GM21515 (cell line): Measurements from ENCODE around the gene DDX55.
"Not testable (repeated sequence)": the region's sequence is repeated elsewhere in the genome, so short reads cannot be mapped to it uniquely, and the experiment has no call there.

ENCODE experiments used
- ATAC-seq: cut with Tn5 transposase; IDR thresholded peaks from one replicate; pipeline ENCODE4 v1.9.1; 2021; ENCODE audit not compliant: unreplicated experiment

DDX55 gene, protein sequence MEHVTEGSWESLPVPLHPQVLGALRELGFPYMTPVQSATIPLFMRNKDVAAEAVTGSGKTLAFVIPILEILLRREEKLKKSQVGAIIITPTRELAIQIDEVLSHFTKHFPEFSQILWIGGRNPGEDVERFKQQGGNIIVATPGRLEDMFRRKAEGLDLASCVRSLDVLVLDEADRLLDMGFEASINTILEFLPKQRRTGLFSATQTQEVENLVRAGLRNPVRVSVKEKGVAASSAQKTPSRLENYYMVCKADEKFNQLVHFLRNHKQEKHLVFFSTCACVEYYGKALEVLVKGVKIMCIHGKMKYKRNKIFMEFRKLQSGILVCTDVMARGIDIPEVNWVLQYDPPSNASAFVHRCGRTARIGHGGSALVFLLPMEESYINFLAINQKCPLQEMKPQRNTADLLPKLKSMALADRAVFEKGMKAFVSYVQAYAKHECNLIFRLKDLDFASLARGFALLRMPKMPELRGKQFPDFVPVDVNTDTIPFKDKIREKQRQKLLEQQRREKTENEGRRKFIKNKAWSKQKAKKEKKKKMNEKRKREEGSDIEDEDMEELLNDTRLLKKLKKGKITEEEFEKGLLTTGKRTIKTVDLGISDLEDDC

DNA sequence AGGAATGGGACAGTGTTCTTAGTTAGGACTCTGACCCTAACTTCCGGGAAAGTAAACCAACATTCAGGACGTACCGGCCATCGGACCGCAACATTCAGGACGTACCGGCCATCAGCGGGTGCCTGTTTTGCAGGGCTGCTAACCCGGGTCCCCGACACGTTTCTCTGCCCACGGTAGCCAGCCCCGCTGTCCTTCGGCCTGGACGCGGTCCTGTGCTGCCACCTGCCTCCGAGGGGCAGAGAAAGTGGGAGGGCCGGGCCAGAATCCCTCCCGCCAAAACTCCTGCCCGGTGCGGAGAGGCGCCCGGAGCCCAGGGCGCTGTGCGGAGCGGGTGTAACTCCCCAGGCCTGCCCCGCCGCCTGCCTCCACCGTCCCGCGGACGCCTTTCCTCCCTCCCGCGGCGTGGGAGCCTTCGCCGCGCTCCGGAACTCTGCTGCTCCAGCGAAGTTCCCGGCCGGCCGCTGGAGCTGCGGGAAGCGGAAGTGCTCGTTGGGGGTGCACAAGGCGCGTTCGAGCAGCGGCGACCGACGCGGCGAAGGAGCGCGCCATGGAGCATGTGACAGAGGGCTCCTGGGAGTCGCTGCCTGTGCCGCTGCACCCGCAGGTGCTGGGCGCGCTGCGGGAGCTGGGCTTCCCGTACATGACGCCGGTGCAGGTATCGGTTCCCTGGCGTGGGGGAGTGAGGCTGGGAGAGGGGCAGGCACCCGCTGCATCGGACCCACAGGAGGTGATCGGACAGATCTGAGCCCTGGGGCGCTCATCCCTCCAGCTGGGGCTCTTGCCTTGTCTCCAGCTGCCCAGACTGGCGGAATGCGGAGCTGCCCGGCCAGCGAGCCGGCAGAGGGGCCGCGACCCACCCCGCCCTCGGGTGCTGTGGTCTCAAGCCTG lies at the start of gene DDX55:
TSS of gene DDX55 (plus strand) at position 498 of the 888 bp plus-strand sequence. CDS start at position 548, 50 bp downstream.
- ATAC-seq, result peak; percentile 86

DNA sequence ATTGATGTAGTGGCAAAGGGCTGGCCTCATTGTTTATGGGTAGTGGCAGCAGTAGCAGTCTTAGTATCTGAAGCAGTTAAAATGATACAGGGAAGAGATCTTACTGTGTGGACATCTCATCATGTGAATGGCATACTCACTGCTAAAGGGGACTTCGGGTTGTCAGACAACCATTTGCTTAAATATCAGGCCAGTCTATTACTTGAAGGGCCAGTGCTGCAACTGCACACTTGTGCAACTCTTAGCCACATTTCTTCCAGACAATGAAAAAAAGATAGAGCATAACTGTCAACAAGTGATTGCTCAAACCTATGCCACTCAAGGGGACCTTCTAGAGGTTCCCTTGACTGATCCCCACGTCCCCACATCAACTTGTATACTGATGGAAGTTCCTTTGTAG lies 47.8 kb upstream of the DDX55 start:
- ATAC-seq, result not testable (repeated sequence)

DNA sequence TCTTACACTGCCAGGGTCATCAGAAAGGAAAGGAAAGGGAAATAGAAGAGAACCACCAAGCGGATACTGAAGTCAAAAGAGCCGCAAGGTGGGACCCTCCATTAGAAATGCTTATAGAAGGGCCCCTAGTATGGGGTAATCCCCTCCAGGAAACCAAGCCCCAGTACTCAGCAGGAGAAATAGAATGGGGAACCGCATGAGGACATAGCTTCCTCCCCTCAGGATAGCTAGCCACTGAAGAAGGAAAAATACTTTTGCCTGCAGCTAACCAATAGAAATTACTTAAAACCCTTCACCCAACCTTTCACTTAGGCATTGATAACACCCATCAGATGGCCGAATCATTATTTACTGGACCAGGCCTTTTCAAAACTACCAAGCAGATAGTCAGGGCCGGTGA lies 47.1 kb upstream of the DDX55 start:
- ATAC-seq, result not testable (repeated sequence)

DNA sequence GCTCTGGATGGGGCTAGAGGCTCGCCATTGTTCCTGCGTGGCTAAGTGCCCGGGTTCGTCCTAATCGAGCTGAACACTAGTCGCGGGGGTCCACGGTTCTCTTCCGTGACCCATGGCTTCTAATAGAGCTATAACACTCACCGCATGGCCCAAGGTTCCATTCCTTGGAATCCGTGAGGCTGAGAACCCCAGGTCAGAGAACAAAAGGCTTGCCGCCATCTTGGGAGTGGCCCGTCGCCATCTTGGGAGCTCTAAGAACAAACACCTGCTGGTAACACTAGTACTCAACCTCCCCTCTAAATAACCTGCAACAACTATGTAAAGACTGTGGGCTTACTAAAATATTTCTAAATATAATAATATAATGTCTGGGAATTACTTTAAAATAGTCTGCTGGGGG lies 43.4 kb upstream of the DDX55 start:
- not testable (repeated sequence) for ATAC-seq

DNA sequence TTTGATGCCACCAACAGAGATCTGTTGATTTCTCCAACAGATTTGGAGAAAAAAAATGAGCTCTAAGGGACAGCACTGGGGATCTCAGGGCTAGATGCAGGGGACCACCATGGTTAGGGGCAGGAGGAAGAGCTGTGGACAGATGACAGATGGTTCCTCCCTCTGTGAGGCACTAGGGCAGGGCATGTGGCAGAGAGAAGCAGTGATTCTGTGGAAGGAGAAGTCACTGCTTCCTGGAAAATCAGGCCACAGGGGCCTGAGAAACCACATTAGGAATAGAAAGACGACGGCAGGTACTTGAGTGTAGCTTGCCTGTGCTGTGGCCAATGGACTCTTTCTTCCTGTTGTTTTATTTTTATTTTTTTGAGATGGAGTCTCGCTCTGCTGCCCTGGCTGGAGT lies 42.4 kb upstream of the DDX55 start:
- ATAC-seq, result no peak

DNA sequence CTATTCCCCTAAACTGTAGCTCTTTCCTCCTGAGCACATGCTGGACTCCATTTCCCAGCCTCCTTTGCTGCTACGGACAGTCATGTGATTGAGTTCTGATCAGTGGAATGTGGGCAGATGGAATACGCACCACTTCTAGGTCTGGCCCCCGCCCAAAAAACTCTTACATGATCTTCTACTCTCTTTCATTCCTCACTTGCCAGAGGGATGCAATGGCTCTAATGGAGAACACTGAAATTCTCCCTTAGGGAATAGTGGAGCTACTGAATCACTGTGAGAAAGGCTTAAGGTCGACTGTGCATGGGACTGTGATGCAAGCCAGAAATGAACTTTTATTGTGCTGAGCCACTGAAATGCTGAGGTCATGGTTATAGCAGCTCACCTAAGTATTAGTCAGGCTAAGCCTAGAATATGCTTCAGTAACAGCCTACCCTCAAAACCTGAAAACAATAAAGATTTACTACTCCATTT lies 30.5 kb upstream of the DDX55 start:
- no peak for ATAC-seq

DNA sequence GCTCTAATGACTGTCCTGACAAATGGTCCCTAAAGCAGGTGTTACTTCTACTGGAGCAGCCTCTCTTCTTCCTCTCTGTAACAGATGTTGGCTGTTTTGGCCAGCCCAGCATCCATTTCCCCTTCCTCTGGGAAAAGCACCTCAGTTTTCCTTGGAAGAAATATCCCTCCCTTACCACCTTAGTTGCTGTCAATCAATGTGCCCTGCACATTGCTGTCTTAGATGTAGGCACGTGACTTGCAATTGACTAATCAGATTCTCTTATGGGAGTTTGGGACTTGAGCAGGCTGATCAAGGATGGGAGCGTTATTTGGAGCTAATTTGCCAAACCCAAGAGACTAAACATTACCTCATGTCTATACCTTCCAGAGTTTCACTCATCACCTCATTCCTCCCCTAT lies 29.5 kb upstream of the DDX55 start:
- no peak for ATAC-seq

DNA sequence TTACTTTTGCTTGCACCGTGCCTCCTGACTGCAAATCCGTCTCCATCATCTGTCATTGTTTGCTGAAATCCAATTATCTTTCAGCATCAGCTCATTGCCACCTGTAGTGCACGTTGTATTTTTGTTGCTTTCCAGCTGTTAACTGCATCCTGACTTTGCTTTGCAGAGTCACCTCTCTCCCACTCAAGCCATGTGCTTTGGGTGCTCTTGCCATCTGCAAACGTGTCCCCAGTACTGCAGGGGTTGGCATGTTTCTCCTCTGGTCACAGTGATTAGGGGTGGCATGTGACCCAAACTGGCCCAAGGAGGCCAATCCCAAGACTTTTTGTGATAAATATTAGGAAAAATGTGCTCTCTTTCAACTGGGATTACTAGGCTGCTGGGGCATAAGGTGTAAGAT lies 28.0 kb upstream of the DDX55 start:
- ATAC-seq, result no peak

DNA sequence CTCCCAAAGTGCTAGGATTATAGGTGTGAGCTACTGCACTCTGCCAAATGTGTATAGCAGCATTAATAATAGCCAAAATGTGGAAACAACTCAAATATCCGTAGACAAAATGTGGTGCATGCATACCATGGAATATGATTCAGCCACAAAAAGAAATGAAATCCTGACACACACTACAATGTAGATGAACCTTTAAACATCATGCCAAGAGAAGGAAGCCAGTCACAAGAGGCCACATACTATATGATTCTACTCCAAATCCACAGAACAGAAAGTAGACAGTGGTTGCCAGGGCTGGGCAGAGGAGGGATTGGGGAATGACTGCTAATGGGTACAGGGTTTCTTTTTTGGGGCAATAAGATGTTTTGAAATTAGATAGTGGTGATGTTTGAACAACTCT lies 25.3 kb upstream of the DDX55 start:
- ATAC-seq, result no peak

DNA sequence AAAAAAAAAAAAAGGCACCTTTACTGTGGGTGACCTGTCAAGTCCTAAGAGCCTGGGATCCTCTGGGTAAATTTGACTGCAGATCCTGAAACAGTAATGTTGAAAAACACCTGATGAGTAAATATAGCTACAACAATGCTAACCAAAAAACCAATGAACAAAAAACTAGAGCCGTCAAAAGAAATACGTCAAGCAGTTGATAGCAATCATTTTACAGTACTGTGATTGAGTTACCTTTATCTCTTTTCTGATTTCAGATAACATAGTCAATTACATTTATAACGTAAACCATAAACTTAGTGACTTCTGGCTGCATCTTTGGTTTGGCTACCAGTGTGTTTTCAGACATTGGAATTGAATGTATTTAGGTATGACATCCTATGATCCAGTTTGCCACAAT lies 23.7 kb upstream of the DDX55 start:
- no peak for ATAC-seq

DNA sequence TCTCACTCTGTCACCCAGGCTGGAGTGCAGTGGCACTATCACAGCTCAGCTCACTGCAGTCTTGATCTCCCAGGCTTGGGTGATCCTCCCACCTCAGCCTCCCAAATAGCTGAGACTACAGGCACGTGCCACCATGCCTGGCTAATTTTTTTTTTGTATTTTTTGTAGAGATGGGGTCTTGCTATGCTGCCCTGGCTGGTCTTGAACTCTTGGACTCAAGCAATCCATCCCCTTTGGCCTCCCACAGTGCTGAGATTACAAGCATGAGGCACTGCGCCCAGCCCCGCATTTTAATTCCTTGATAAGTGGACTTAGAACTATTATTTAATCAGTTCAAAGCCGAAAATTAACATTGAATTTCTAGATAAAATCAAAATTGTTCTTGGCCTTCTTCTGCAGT lies 23.1 kb upstream of the DDX55 start:
- not testable (repeated sequence) for ATAC-seq

DNA sequence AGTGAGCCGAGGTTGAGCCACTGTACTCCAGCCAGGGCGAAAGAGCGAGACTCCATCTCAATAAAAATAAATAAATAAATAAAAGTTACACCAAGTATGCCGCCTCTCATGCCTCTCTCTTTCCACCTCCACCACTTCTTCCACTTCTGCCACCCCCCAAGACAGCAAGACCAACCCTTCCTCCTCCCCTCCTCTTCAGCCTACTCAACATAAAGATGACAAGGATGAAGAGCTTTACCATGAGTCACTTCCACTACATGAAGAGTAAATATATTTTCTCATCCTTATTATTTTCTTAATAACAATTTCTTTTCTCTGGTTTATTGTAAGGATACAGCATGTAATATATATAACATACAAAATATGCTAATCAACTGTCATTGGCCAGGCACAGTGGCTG lies 21.1 kb upstream of the DDX55 start:
- ATAC-seq, result no peak

DNA sequence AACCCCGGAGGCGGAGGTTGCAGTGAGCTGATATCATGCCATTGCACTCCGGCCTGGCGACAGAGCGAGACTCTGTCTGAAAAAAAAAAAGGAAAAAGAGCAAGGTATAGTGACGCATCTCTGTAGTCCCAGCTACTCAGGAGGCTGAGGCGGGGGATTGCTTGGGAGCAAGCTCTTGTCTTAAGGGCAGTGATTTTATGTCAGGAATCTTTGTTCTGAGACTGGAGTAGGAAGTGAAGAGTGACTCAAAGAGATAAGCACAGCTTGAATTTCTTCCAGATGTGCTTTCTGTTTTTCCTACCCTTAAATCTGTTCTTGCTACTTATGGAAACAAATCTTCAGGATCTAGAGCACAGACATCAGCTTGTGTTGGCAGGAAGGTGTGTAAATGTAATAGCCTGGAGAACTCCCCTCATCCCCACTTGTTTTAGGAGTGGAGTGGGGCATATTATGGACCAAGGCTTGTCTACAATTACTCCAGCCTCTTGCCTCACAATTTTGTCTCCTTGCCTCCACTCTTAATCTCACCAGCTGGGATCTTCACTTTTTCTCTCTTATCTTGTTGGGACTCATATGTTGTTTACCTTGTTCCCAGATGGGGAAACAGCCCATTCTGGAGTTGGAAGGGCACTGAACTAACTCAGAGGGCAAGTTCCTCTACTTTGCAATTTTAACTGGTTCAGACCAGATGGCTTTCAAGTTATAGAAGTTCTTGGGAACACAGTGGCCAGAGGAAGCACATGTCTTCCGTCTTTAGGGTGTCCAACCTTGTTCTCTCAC lies 10.0 kb upstream of the DDX55 start:
- no peak for ATAC-seq

DNA sequence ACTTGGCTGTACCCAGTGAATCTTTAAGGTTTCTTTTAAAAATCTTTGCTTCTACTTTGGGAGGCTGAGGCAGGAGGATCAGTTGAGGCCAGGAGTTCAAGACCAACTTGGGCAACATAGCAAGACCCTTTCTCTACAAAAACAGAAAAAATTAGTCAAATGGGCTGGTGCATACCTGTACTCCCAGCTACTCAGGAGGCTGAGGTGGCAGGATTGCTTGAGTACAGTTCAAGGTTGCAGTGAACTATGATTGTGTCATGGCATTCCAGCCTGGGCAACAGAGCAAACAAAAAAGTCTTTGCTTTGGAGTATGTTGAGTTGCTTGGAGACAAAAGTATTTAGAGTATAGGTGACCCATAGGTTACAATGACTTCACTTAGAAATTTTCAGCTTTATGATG lies 6.2 kb upstream of the DDX55 start:
- ATAC-seq, result no peak

DNA sequence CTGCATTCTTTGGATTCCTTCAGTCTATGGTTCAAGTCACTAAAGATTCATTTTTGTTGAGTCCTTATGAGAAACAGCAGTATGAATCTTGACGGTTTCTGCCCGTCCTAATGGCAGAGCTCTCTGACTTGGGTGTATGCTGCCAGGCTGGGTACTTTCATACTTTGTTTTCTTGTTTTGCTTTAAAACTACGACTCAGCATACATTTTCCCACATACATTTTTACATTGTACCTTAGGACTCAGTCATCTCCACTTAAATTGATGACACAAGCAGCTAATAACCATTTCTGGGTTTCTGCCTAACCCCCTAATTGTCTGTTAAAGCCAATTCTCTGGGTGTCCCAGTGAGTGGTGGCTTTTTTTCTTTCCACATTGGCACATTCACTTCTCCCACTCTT lies 4.8 kb upstream of the DDX55 start:
- ATAC-seq, result no peak

DNA sequence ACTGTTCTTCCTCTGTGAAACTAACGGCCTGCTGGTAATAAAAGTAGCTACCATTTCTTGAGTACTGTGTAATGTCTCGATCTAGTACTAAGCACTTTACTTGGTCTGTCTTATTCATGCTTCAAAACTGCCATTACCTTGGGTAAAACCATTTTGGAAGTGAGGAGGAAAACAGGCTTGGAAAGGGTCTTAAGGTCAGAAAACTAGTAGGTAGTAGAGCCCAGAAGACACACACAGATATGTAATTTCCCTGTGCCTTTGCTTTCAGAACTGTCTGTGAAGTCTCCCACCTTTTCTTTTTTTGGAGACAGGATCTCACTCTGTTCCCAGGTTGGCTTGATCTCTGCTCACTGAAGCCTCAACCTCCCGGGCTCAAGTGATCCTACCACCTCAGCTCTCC lies 3.4 kb upstream of the DDX55 start:
- no peak for ATAC-seq

DNA sequence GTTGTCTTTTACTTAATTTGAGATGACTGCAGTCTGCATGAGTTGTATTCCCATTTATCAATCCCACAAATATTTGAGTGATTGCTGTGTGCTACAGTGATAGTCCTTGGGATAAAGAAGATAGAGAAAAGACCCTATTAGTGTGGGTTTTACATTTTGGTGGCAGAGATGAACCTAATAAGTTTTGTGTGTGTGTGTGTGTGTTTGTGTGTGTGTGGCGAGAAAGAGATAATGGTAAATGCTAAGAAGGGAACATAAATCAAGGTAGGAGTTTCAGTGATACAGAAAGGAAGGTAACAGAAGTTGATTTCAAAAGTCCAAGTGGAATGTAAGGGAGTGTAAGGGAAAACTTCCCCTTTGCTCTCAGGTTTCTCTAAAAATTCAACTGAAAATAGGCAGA lies 2.6 kb upstream of the DDX55 start:
- ATAC-seq, result no peak

DNA sequence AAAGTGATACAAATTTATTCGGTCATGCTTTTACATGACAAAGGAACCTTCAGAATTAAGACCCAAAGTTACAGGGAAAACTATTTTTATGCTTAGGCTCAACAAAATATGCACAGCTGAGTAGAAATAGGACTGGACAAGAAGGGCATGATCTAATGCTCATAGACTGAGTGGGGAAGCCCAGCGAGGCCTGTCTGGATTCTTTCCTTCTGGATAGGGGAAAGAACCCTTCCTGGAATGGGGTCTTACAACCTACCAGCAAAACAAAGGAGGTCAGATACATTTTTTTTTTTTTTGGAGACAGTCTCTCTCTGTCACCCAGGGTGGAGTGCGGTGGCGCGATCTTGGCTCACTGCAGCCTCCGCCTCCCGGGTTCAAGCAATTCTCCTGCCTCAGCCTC lies 2.2 kb upstream of the DDX55 start:
- ATAC-seq, result no peak

DNA sequence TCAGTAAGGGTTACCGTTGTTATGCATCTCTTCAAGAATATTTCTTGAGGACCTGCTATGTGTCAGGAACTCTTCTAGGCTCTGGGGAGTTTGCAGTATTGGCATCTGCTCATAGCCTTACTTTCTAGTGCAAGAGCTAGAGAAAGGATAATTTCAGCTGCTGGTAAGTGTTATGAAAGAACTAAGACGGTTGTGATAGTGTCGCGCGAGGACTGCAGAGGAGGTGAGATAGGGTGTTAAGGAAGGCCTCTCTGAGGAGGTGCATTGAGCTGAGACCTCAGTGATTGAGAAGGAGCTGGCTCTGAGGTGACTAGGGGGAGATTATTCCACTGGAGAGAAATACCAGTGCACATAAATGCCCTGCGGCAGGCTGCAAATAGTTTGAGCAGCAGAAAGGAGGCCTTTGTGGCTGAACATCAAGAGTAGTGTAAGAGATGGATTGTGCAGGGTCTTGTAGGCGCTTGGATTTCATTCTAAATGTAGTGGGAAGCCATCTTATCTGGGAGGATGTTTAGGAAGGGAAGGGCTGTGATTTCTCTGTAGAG lies 824 bp downstream of the DDX55 start:
- peak; percentile 4 for ATAC-seq

DNA sequence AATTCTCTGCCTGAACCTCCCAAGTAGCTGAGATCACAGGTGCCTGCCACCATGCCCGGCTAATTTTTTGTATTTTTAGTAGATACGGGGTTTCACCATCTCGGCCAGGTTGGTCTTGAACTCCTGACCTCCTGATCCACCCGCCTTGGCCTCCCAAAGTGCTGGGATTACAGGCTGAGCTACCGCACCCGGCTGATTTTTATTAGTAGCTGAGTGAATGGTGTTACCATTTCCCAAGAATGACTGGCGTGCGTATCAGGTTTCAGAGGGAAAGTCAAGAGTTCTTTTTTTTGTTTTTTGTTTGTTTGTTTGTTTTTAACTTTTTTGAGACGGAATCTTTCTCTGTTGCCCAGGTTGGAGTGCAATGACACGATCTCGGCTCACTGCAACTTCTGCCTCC lies 1.6 kb downstream of the DDX55 start:
- ATAC-seq, result not testable (repeated sequence)

DNA sequence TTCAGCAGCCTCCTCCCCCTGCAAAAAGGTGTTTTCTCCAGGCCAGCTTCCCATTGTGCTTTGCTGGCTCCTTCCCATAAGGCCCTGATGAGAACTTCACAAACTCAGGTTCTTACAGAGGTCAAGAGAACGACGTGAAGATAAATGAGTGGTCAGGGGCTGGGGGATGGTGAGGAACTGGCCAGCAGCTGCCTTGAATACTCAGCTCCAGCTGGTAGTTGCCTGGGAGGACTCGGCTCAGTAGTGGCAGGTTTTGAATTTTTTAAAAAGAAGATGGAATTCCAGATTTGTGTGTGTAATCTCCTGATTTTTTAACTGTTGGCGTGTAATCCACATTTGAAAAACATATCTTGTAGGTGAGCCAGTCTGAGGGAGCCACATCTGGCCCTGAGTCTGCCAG lies 5.9 kb downstream of the DDX55 start:
- ATAC-seq, result no peak
